H1 (cell line): ENCODE data around the gene DNAL1. TPM values are rescaled to one million over a fixed set of nuclear protein-coding genes. Genes with fewer than 3 reads are reported as not detected.
"Not testable (repeated sequence)": the region's sequence is repeated elsewhere in the genome, so short reads cannot be mapped to it uniquely, and the experiment has no call there.

Source experiments
- CTCF ChIA-PET: fragments of 300-600 bp; sonication (Branson Sonifier 250); formaldehyde crosslinking; loops from one replicate; lab custom pipeline; 2021; ENCODE audit not compliant: partially characterized antibody; lab: Charles Lee
- POLR2A ChIA-PET: fragments of 300-600 bp; sonication (Branson Sonifier 250); formaldehyde crosslinking; loops from one replicate; lab custom pipeline; 2021; ENCODE audit warnings: inconsistent platforms; ENCODE audit not compliant: partially characterized antibody; lab: Charles Lee
- DNase-seq, 2 experiments: peaks; one replicate each; pipeline versions ENCODE4 v3.0.0 to v3.0.0-alpha.2; 2010 to 2022; ENCODE audit warnings: low spot score in 2 of 2, low read depth in 1 of 2, mixed read lengths in 1 of 2
- FAIRE-seq: peaks from 2 replicates; lab custom pipeline; 2011; peaks lifted over from hg19 to GRCh38; lab: Jason Lieb, UNC
- H2AFZ ChIP-seq: 2 replicates; pipeline ENCODE4 v1.8.1; 2012; ENCODE audit warnings: low read length, inconsistent platforms
- H2AK5ac ChIP-seq: 2 replicates; pipeline ENCODE4 v1.6.1; 2013; ENCODE audit warnings: low read depth, low read length
- H2BK120ac ChIP-seq: replicated peaks from 2 replicates; pipeline ENCODE3; 2013; ENCODE audit warnings: low read depth, low read length, inconsistent platforms
- H2BK12ac ChIP-seq: 2 replicates; pipeline ENCODE4 v1.6.1; 2013; ENCODE audit warnings: low read depth, low read length
- H2BK15ac ChIP-seq: 2 replicates; pipeline ENCODE4 v1.6.1; 2013; ENCODE audit warnings: low read length
- H2BK20ac ChIP-seq: 2 replicates; pipeline ENCODE4 v1.6.1; 2013; ENCODE audit warnings: low read length
- H2BK5ac ChIP-seq: 2 replicates; pipeline ENCODE4 v1.6.1; 2013; ENCODE audit warnings: low read depth, low read length
- H3K14ac ChIP-seq: 2 replicates; pipeline ENCODE4 v1.6.1; 2013; ENCODE audit warnings: inconsistent platforms; ENCODE audit not compliant: insufficient read length
- H3K18ac ChIP-seq: 2 replicates; pipeline ENCODE4 v1.6.1; 2013; ENCODE audit warnings: low read length; ENCODE audit errors: extremely low read depth
- H3K23ac ChIP-seq: 2 replicates; pipeline ENCODE4 v1.6.1; 2013; ENCODE audit warnings: inconsistent platforms; ENCODE audit not compliant: insufficient read length
- H3K23me2 ChIP-seq: 2 replicates; pipeline ENCODE4 v1.6.1; 2013; ENCODE audit warnings: low read depth, low read length
- H3K27ac ChIP-seq: 2 replicates; pipeline ENCODE4 v1.6.1; 2011; ENCODE audit warnings: low read depth, low read length, inconsistent platforms
- H3K27me3 ChIP-seq, 4 experiments: replicated peaks in 1 of 4; 1 replicate in 1 of 4; 2 replicates in 3 of 4; pipeline versions ENCODE4 v1.6.1 to v1.8.1; 2011 to 2013; ENCODE audit warnings: low read length in 3 of 4, mild to moderate bottlenecking in 3 of 4, inconsistent platforms in 2 of 4, mixed read lengths in 2 of 4, moderate library complexity in 1 of 4; ENCODE audit not compliant: control insufficient read depth in 3 of 4, insufficient read depth in 3 of 4; ENCODE audit errors: extremely low read depth in 1 of 4
- H3K36me3 ChIP-seq, 4 experiments: 2 replicates each; pipeline versions ENCODE4 v1.6.1 to v1.8.1; 2011 to 2013; ENCODE audit warnings: mild to moderate bottlenecking in 4 of 4, low read length in 3 of 4, moderate library complexity in 2 of 4, control low read depth in 1 of 4, inconsistent platforms in 1 of 4; ENCODE audit not compliant: insufficient read depth in 4 of 4, control insufficient read depth in 2 of 4
- H3K4ac ChIP-seq: replicated peaks from 2 replicates; pipeline ENCODE3; 2013; ENCODE audit warnings: low read length, low read depth, mixed read lengths, inconsistent platforms; ENCODE audit not compliant: insufficient read length
- H3K4me1 ChIP-seq, 4 experiments: replicated peaks in 1 of 4; 1 replicate in 1 of 4; 2 replicates in 3 of 4; pipeline versions ENCODE4 v1.6.1 to v1.8.1; 2011 to 2013; ENCODE audit warnings: low read length in 3 of 4, inconsistent platforms in 2 of 4, mixed read lengths in 1 of 4; ENCODE audit not compliant: insufficient read depth in 4 of 4, control insufficient read depth in 3 of 4
- H3K4me2 ChIP-seq, 2 experiments: 2 replicates each; pipeline versions ENCODE4 v1.6.1 to v1.8.1; 2011 to 2013; ENCODE audit warnings: low read depth in 2 of 2, low read length in 2 of 2, control low read depth in 1 of 2, inconsistent platforms in 1 of 2, mild to moderate bottlenecking in 1 of 2; ENCODE audit not compliant: insufficient read depth in 1 of 2
- H3K4me3 ChIP-seq, 4 experiments: fragments of 200-600, 300-600 bp in 1 of 4; sonication (generic), shearing (Covaris generic), sonication (Bioruptor Twin) in 1 of 4; 2 replicates each; pipeline versions ENCODE4 v1.5.1 to v1.8.1; 2011 to 2016; ENCODE audit warnings: low read length in 4 of 4, low read depth in 3 of 4, control low read depth in 2 of 4, inconsistent platforms in 2 of 4, mild to moderate bottlenecking in 2 of 4, mixed read lengths in 1 of 4, moderate library complexity in 1 of 4; ENCODE audit not compliant: insufficient read depth in 2 of 4; ENCODE audit errors: extremely low read depth in 1 of 4
- H3K56ac ChIP-seq: replicated peaks from 2 replicates; pipeline ENCODE3; 2013; ENCODE audit warnings: low read depth, mild to moderate bottlenecking, mixed read lengths, low read length, inconsistent platforms; ENCODE audit not compliant: insufficient read length
- H3K79me1 ChIP-seq: 2 replicates; pipeline ENCODE4 v1.6.1; 2013; ENCODE audit warnings: low read depth, low read length, control low read depth
- H3K79me2 ChIP-seq, 2 experiments: 2 replicates each; pipeline versions ENCODE4 v1.6.1 to v1.8.1; 2012 to 2013; ENCODE audit warnings: low read length in 2 of 2, mild to moderate bottlenecking in 2 of 2, inconsistent platforms in 1 of 2; ENCODE audit not compliant: insufficient read depth in 2 of 2, control insufficient read depth in 1 of 2
- H3K9ac ChIP-seq, 4 experiments: replicated peaks in 1 of 4; 1 replicate in 1 of 4; 2 replicates in 3 of 4; pipeline versions ENCODE4 v1.6.1 to v1.8.1; 2011 to 2013; ENCODE audit warnings: low read depth in 3 of 4, low read length in 3 of 4, control low read depth in 2 of 4, mild to moderate bottlenecking in 2 of 4, moderate library complexity in 2 of 4, inconsistent platforms in 1 of 4; ENCODE audit errors: extremely low read depth in 1 of 4
- H3K9me3 ChIP-seq, 2 experiments: 2 replicates each; pipeline versions ENCODE4 v1.6.1 to v1.8.1; 2012 to 2013; ENCODE audit warnings: mild to moderate bottlenecking in 2 of 2, moderate library complexity in 2 of 2, control low read depth in 1 of 2, inconsistent platforms in 1 of 2, low read depth in 1 of 2, low read length in 1 of 2, mixed read lengths in 1 of 2; ENCODE audit not compliant: insufficient read depth in 2 of 2
- H4K20me1 ChIP-seq, 2 experiments: replicated peaks in 1 of 2; 2 replicates each; pipeline versions ENCODE3 to v1.8.1; 2011 to 2013; ENCODE audit warnings: inconsistent platforms in 2 of 2, low read length in 2 of 2, mild to moderate bottlenecking in 1 of 2; ENCODE audit not compliant: insufficient read depth in 2 of 2, control insufficient read depth in 1 of 2
- H4K5ac ChIP-seq: 2 replicates; pipeline ENCODE4 v1.6.1; 2013; ENCODE audit warnings: low read length, low read depth, mixed read lengths, inconsistent platforms; ENCODE audit not compliant: insufficient read length
- H4K8ac ChIP-seq: 2 replicates; pipeline ENCODE4 v1.8.0; 2013; ENCODE audit warnings: mild to moderate bottlenecking, moderate library complexity, low read length, inconsistent platforms; ENCODE audit not compliant: insufficient read depth; ENCODE audit errors: extremely low read depth
- H4K91ac ChIP-seq: replicated peaks from 2 replicates; pipeline ENCODE3; 2013; ENCODE audit warnings: low read length, mixed read lengths, inconsistent platforms; ENCODE audit not compliant: insufficient read length
- EZH2 ChIP-seq: fragments of 200-600 bp; sonication (generic); IDR thresholded peaks from 2 replicates; pipeline ENCODE4 v1.7.1; 2012; ENCODE audit warnings: low read depth, mild to moderate bottlenecking, moderate library complexity, low read length, inconsistent platforms; ENCODE audit not compliant: severe bottlenecking
- JUN ChIP-seq: IDR thresholded peaks from 2 replicates; pipeline ENCODE4 v1.6.1; 2011; ENCODE audit warnings: low read depth, mild to moderate bottlenecking, improper control_type of control experiment, low read length
- SAP30 ChIP-seq: fragments of 300-600 bp; sonication (generic); IDR thresholded peaks from 2 replicates; pipeline ENCODE4 v1.7.1; 2012; ENCODE audit warnings: low read length, moderate library complexity, mild to moderate bottlenecking, inconsistent platforms; ENCODE audit not compliant: insufficient read depth, insufficient replicate concordance
- TAF7 ChIP-seq: optimal IDR thresholded peaks from 2 replicates; pipeline ENCODE3; 2011; ENCODE audit warnings: low read depth, mild to moderate bottlenecking, inconsistent platforms, low read length, moderate library complexity, borderline replicate concordance
- TBP ChIP-seq: IDR thresholded peaks from 2 replicates; pipeline ENCODE4 v1.6.1; 2011; ENCODE audit warnings: low read depth, low read length, improper control_type of control experiment
- WGBS, 2 experiments: shearing (Covaris generic) in 1 of 2; methylation state at CpG; one replicate each; pipeline versions ENCODE4 v1.1.6 to v1.1.7; 2013 to 2015; ENCODE audit warnings: low lambda C conversion rate in 2 of 2, mixed read lengths in 2 of 2, inconsistent platforms in 1 of 2, low coverage in 1 of 2, missing lambda C conversion rate in 1 of 2; ENCODE audit not compliant: insufficient replicate concordance in 2 of 2, insufficient coverage in 1 of 2, insufficient read length in 1 of 2; ENCODE audit errors: extremely low coverage in 1 of 2, missing lambda C conversion rate in 1 of 2; 5-methylcytosine and 5-hydroxymethylcytosine counted together
- polyA plus RNA-seq, 7 experiments: library from polyadenylated mRNA; depleted of rRNA in 3 of 7; stranded (reverse) in 5 of 7; unstranded in 2 of 7; fragments of >200 nt in 5 of 7; fragments of 200-250 nt in 2 of 7; gene quantifications; 1 replicate in 5 of 7; 2 replicates in 1 of 7; 4 replicates in 1 of 7; pipeline versions ENCODE4 v1.2.1 to v1.2.3, GENCODE V29; 2011 to 2013; ENCODE audit warnings: missing spikeins in 2 of 7, mixed read lengths in 2 of 7
- total RNA-seq: library from RNA; stranded (reverse); fragmentation: NEBNext Ultra II Directional; extraction: Animal tissue kit (Norgen Biotek cat#: 25700); gene quantifications from 2 replicates; pipeline ENCODE4 v1.2.1, GENCODE V29; 2021

DNAL1 gene
- total and polyA plus RNA-seq, 2 of the 8 experiments (the other 6 are each of a cell fraction or from before 2014, with no cell fraction given), result 2.8 to 16.8 TPM

DNA sequence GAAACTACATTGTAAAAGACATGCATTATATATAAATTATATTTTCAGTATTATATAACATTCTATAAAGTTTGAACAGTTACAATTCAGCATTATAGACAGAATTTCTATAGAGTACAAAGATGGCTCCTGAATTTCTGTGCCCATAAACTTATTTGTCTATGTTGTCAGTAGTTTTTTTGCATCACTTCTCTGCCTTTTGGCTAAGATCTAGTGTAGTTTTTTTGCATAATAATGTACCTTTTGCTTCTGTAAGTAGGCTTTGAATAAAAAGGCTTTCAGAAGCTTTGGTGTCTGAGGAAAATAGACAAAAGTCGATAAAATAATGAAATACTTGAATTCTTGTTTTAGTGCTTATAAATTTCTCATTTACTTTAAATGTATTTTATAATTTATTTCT is 11.1 kb downstream of the DNAL1 start (continued):
- TF ChIP-seq TBP (no peak), EZH2 (no peak), SAP30 (no peak), JUN (no peak), TAF7 (no peak)

DNA sequence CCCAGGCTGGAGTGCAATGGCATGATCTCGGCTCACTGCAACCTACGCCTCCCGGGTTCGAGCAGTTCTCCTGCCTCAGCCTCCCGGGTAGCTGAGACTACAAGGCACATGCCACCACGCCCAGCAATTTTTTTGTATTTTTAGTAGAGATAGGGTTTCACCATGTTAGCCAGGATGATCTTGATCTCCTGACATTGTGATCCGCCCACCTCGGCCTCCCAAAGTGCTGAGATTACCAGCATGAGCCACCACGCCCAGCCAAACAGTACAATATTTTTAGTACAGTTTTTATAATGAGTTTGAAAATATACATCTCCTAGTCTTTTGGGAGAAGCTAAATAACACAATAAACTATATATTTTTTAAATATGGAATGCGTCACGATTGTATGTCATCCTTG is 14.4 kb downstream of the DNAL1 start:
- H3K9me3 ChIP-seq, H3K4ac ChIP-seq, H3K79me1 ChIP-seq, H3K4me3 ChIP-seq, H3K23me2 ChIP-seq, H3K36me3 ChIP-seq, H2AFZ ChIP-seq, H3K9ac ChIP-seq, POLR2A ChIA-PET, H3K4me2 ChIP-seq, H3K27me3 ChIP-seq, DNase-seq, H3K79me2 ChIP-seq, H3K14ac ChIP-seq, H2BK5ac ChIP-seq, H2BK120ac ChIP-seq, H3K23ac ChIP-seq, H2BK20ac ChIP-seq, H3K18ac ChIP-seq, H2BK15ac ChIP-seq, H3K56ac ChIP-seq, H3K27ac ChIP-seq, H4K91ac ChIP-seq, H4K8ac ChIP-seq, H4K5ac ChIP-seq, H2BK12ac ChIP-seq, H4K20me1 ChIP-seq, H3K4me1 ChIP-seq, FAIRE-seq, H2AK5ac ChIP-seq, CTCF ChIA-PET: not testable (repeated sequence)
- WGBS, 2 experiments, result 93% methylated on average over 11 of the region's 11 CpGs; no CpG with 5 or more reads in 1 of the 2 experiments
